ENCODE data around the gene TGIF1. TPM values are rescaled to one million over a fixed set of nuclear protein-coding genes. Genes with fewer than 3 reads are reported as not detected.

TGIF1 gene
- total RNA-seq, 2 experiments from 2014 or later = 54.6 to 55.4 TPM

GRCh38 chr18:3485153-3486149 is 35.5 kb downstream of the TGIF1 start:
- H3K27ac ChIP-seq (ENCODE audit: low read depth in 1 of 2, low read length in 2 of 2) = no peak overlapping the region
- Mint-ChIP-seq H3K36me3 (ENCODE audit: low read depth) (no peaks in the 10 kb centered on the region), H3K27me3 (no peaks in the 10 kb centered on the region), H3K27ac (no peak overlapping the region), H3K9me3 (no peaks in the 10 kb centered on the region), H3K4me3 (no peak overlapping the region), H3K4me1 (ENCODE audit: low read depth) (no peaks in the 10 kb centered on the region)
- no peaks in the 10 kb centered on the region for H3K9me3 ChIP-seq (ENCODE audit: control insufficient read depth in 1 of 2, insufficient read depth in 1 of 2, low read length in 2 of 2)
- ChIA-PET POLR2A (no interaction called here), CTCF (no interaction called here)
- ATAC-seq (ENCODE audit: poor library complexity) (no peak), DNase-seq (no peak)
- no peak for TF ChIP-seq CTCF (IDR thresholded peaks at IDR 0.05)
- intact Hi-C loops (cut with DNase I, micrococcal nuclease) = no loop called here
- no peaks in the 10 kb centered on the region for H3K4me1 ChIP-seq (ENCODE audit: insufficient read depth, low read length)
- no peak overlapping the region for H3K4me3 ChIP-seq (ENCODE audit: low read length)
- H3K36me3 ChIP-seq (ENCODE audit: insufficient read depth, low read length) = no peaks in the 10 kb centered on the region
- no peaks in the 10 kb centered on the region for H3K27me3 ChIP-seq (ENCODE audit: control insufficient read depth in 1 of 2, insufficient read depth in 2 of 2, low read length in 2 of 2)

GRCh38 chr18:3486512-3486911 is 36.5 kb downstream of the TGIF1 start:
- no peak overlapping the region for H3K27ac ChIP-seq (ENCODE audit: low read depth in 1 of 2, low read length in 2 of 2)
- H3K27me3 ChIP-seq (ENCODE audit: control insufficient read depth in 1 of 2, insufficient read depth in 2 of 2, low read length in 2 of 2) = no peaks in the 10 kb centered on the region
- Mint-ChIP-seq H3K4me3 (no peak overlapping the region), H3K4me1 (ENCODE audit: low read depth) (no peaks in the 10 kb centered on the region), H3K9me3 (no peaks in the 10 kb centered on the region), H3K27me3 (no peaks in the 10 kb centered on the region), H3K36me3 (ENCODE audit: low read depth) (no peaks in the 10 kb centered on the region), H3K27ac (no peak overlapping the region)
- ChIA-PET POLR2A (no interaction called here), CTCF (no interaction called here)
- no peak for DNase-seq
- intact Hi-C loops (cut with DNase I, micrococcal nuclease) = no loop called here
- H3K4me3 ChIP-seq (ENCODE audit: low read length) = no peak overlapping the region
- no peak for ATAC-seq (ENCODE audit: poor library complexity)
- TF ChIP-seq CTCF (IDR thresholded peaks at IDR 0.05) = no peak
- no peaks in the 10 kb centered on the region for H3K4me1 ChIP-seq (ENCODE audit: insufficient read depth, low read length)
- H3K36me3 ChIP-seq (ENCODE audit: insufficient read depth, low read length) = no peaks in the 10 kb centered on the region
- H3K9me3 ChIP-seq (ENCODE audit: control insufficient read depth in 1 of 2, insufficient read depth in 1 of 2, low read length in 2 of 2) = no peaks in the 10 kb centered on the region

- Mint-ChIP-seq H3K27ac (no peak overlapping the region), H3K4me3 (no peak overlapping the region), H3K4me1 (ENCODE audit: low read depth) (no peaks in the 10 kb centered on the region), H3K9me3 (no peaks in the 10 kb centered on the region), H3K36me3 (ENCODE audit: low read depth) (no peaks in the 10 kb centered on the region), H3K27me3 (peaks cover 9% of the 10 kb centered on the region)
- ATAC-seq (ENCODE audit: poor library complexity) = no peak
- no peak for DNase-seq
- Histone ChIP-seq H3K9me3 (ENCODE audit: control insufficient read depth in 1 of 2, insufficient read depth in 1 of 2, low read length in 2 of 2) (no peaks in the 10 kb centered on the region), H3K27me3 (ENCODE audit: control insufficient read depth in 1 of 2, insufficient read depth in 2 of 2, low read length in 2 of 2) (no peaks in the 10 kb centered on the region), H3K4me3 (ENCODE audit: low read length) (no peak overlapping the region), H3K27ac (ENCODE audit: low read depth in 1 of 2, low read length in 2 of 2) (no peak overlapping the region), H3K36me3 (ENCODE audit: insufficient read depth, low read length) (no peaks in the 10 kb centered on the region), H3K4me1 (ENCODE audit: insufficient read depth, low read length) (no peaks in the 10 kb centered on the region)
- ChIA-PET POLR2A (no interaction called here), CTCF (no interaction called here)
- intact Hi-C loops (cut with DNase I, micrococcal nuclease) = no loop called here
- TF ChIP-seq CTCF (IDR thresholded peaks at IDR 0.05) = no peak
Measured at GRCh38 chr18:3489462-3489861, 39.5 kb downstream of the TGIF1 start.
